ENCODE results near the gene KCNJ6. TPM values are rescaled to one million over a fixed set of nuclear protein-coding genes. Genes with fewer than 3 reads are reported as not detected.

The KCNJ6 gene
- total RNA-seq, 1 experiment from 2014 or later = not detected

DNA sequence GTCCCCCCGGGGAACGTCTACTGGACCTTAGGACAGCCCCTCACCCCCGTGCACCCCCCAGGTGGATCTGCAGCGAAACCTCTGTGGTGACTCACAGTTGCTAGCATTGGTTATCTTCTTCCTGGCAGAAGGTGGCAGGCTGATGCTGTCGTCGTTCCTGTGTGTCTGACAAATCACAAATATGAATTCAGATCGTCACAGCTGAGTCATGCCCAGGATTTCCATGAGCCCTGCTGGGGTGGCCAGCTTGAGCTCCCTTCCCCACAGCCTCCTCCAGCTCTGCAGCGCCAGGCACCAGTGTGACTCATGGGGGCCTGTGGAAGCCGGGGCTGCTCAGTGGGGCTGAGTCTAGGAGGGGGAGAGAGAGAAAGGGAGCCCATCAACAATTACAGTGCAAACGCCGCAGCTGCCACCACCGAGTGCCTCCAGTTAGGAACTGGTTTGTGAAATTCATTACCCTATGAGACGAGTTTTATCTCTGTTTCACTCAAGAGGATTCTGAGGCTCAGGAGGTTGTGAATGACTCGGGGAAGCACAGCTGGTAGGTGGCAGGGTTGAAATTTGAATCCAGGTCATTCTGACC, 351.8 kb downstream of the KCNJ6 start:
- TF ChIP-seq ZNF274 (IDR thresholded peaks at IDR 0.05; ENCODE audit: low read depth, low read length) = no peak
- peak; percentile 36 for TF ChIP-seq POLR2A (IDR thresholded peaks at IDR 0.05; ENCODE audit: borderline replicate concordance, extremely low read depth, insufficient read depth, insufficient read length)
- TF ChIP-seq SRF (IDR thresholded peaks at IDR 0.05; ENCODE audit: low read depth) = no peak
- TF ChIP-seq POLR2AphosphoS5 (IDR thresholded peaks at IDR 0.05; ENCODE audit: low read depth, low read length) = peak; percentile 58
- TF ChIP-seq RAD21 (IDR thresholded peaks at IDR 0.05; ENCODE audit: low read depth) = no peak
- TF ChIP-seq TCF7L2 (IDR thresholded peaks at IDR 0.05; ENCODE audit: borderline replicate concordance, extremely low read depth, insufficient read depth, insufficient read length) = no peak
- TF ChIP-seq ZFX (IDR thresholded peaks at IDR 0.05) = no peak
- TF ChIP-seq CBX3 (IDR thresholded peaks at IDR 0.05; ENCODE audit: low read depth) = no peak
- TF ChIP-seq, protein P1, sequence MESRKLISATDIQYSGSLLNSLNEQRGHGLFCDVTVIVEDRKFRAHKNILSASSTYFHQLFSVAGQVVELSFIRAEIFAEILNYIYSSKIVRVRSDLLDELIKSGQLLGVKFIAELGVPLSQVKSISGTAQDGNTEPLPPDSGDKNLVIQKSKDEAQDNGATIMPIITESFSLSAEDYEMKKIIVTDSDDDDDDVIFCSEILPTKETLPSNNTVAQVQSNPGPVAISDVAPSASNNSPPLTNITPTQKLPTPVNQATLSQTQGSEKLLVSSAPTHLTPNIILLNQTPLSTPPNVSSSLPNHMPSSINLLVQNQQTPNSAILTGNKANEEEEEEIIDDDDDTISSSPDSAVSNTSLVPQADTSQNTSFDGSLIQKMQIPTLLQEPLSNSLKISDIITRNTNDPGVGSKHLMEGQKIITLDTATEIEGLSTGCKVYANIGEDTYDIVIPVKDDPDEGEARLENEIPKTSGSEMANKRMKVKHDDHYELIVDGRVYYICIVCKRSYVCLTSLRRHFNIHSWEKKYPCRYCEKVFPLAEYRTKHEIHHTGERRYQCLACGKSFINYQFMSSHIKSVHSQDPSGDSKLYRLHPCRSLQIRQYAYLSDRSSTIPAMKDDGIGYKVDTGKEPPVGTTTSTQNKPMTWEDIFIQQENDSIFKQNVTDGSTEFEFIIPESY (IDR thresholded peaks at IDR 0.05; ENCODE audit: extremely low read depth, insufficient replicate concordance, low read length) = no peak
- TF ChIP-seq FOSL1 (IDR thresholded peaks at IDR 0.05; ENCODE audit: low read depth) = no peak
- TF ChIP-seq SIN3A (IDR thresholded peaks at IDR 0.05; ENCODE audit: low read depth) = no peak
- no peak for TF ChIP-seq EZH2 (IDR thresholded peaks at IDR 0.05)
- no peaks in the 10 kb centered on the region for H3K9me2 ChIP-seq (ENCODE audit: insufficient read depth)
- no TSS peak for BruUV-seq (replicated peaks)
- H3K4me3 ChIP-seq (replicated peaks in 1 of 2; ENCODE audit: low read depth in 1 of 2, low read length in 2 of 2) = peak overlapping the region; percentile 54 to 64
- intact Hi-C loops (cut with micrococcal nuclease) = no loop called here
- ATAC-seq (peak; percentile 85), DNase-seq (ENCODE audit: low read depth, low spot score) (peak; percentile 98)
- H3K27ac ChIP-seq (ENCODE audit: low read depth, low read length) = peak overlapping the region; percentile 89
- CTCF ChIA-PET = interaction anchor here (0.9 to 1.5 kb wide), 5 partner anchors 34 to 575 kb away, joined by 3 to 9 read pairs (median 5); no protein-coding TSS in a partner anchor
- H3K9ac ChIP-seq (ENCODE audit: low read length) = peak overlapping the region; percentile 69
- H3K27me3 ChIP-seq (ENCODE audit: insufficient read depth, low read length) = no peaks in the 10 kb centered on the region
- H3K79me2 ChIP-seq (ENCODE audit: insufficient read depth, low read length) = no peaks in the 10 kb centered on the region
- no peaks in the 10 kb centered on the region for H4K20me1 ChIP-seq (ENCODE audit: insufficient read depth)
- H3K4me1 ChIP-seq (ENCODE audit: control insufficient read depth in 1 of 2, insufficient read depth in 2 of 2, low read length in 2 of 2) = peaks cover 16 to 29% of the 10 kb centered on the region in 2 experiments
- POLR2A ChIA-PET = interaction anchor here (0.8 to 1.1 kb wide), 2 partner anchors 10 to 11 kb away, joined by 3 read pairs; no protein-coding TSS in a partner anchor
- H3K4me2 ChIP-seq (ENCODE audit: low read length) = peak overlapping the region; percentile 100
- H3K36me3 ChIP-seq (ENCODE audit: control insufficient read depth in 1 of 2, insufficient read depth in 2 of 2, low read length in 2 of 2) = no peaks in the 10 kb centered on the region
- peak overlapping the region; percentile 80 for H2AFZ ChIP-seq (ENCODE audit: low read depth, low read length, poor library complexity, severe bottlenecking)
- RAD21 ChIA-PET (ENCODE audit: low non-redundant PET in 1 of 2, low total read pairs in 2 of 2, uncharacterized antibody in 2 of 2, unreplicated experiment in 2 of 2) = interaction anchor here in 1 of 2 experiments (0.6 kb wide), 1 partner anchor 106 kb away, joined by 3 read pairs; no protein-coding TSS in a partner anchor
- peaks cover 0 to 5% of the 10 kb centered on the region in 2 experiments; a peak in 1 of 4 replicates for H3K9me3 ChIP-seq (ENCODE audit: control insufficient read depth in 1 of 2, insufficient read depth in 1 of 2, low read depth in 1 of 2, low read length in 2 of 2)

Data from HCT116 (cell line).